ENCODE measurements around the gene SHD.
"Not testable (repeated sequence)": the region's sequence is repeated elsewhere in the genome, so short reads cannot be mapped to it uniquely, and the experiment has no call there.

The SHD gene
- total RNA-seq = 0 to 0.25 (median 0.10) reads per million in 9 experiments

DNA sequence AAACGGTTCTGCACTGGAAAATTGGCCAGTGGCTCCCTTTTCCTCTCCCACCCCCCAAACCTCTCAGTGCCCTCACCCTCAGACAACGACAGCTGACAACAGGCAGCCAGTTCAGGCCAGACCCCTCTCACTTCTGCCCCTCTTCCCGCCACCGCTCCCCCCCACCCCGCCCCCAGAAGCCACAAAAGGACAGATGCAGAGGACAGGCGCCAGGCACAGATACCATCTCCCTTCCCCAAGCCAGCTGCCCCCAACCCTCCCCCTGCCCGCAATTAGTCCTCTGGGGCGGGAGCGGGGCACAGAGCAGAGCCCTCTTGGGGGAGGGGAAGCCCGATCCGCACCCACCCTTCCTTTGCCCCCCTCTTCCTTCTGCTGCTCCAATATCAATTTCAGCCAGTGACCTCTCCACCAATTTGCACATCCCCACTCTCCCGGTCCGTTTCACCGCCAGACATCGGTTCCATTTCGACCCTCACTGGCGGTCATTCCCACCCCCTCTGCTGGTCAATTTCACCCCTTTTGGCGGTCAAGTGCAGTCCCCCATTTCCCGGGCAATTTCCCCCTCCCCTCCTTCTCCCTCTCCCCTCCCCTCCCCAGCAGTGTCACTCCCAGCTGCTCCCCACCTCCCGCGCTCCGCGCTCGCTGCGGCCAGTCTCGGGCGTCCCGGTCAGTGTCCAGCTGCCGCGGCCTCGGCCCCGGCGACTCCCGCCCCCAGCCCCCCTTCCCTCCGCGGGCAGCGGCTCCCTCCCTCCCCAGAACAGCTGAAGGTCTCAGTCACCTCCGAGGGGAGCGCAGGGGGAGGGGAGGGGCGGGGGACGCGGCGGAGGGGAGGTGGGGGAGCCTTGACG is at the start of gene SHD:
Gene SHD (plus strand): TSS at position 848 of the 848 bp plus-strand sequence. CDS start 798 bp downstream, outside the sequence.
- DNase-seq (no peak), ATAC-seq (replicated peaks) (no peak)
- no peaks in the 10 kb centered on the region for H3K9me3 Mint-ChIP-seq
- peaks cover 0 to 3% of the 10 kb centered on the region in 2 donors for H3K4me1 Mint-ChIP-seq (ENCODE audit: low read depth in 2 of 2)
- peak within 1 kb of the TSS; percentile 11 to 71 for H3K4me3 Mint-ChIP-seq
- H3K27me3 Mint-ChIP-seq = peaks cover 11 to 44% of the 10 kb centered on the region in 2 donors
- no peaks in the 10 kb centered on the region for H3K36me3 Mint-ChIP-seq (ENCODE audit: insufficient read depth)
- H3K27ac Mint-ChIP-seq = no peak within 1 kb of the TSS

DNA sequence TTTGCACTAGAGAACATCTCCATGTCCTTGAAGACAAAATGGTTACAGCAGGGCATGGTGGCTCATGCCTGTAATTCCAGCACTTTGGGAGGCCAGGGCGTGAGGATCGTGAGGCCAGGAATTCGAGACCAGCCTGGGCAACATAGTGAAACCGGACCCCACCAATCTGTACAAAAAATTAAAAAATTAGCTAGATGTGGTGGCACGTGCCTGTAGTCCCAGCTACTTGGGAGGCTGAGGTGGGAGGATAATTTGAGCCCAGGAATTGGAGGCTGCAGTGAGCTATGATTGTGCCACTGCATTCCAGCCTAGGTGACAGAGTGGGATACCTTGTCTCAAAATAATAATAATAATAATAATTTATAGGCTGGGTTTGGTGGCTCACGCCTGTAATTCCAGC is 48.8 kb upstream of the SHD start:
- H3K36me3 Mint-ChIP-seq (ENCODE audit: insufficient read depth); H3K4me3 Mint-ChIP-seq; H3K27ac Mint-ChIP-seq; DNase-seq; H3K4me1 Mint-ChIP-seq (ENCODE audit: low read depth in 2 of 2); H3K9me3 Mint-ChIP-seq; ATAC-seq (replicated peaks): not testable (repeated sequence)
- H3K27me3 Mint-ChIP-seq = peaks cover 21 to 23% of the 10 kb centered on the region in 2 donors

DNA sequence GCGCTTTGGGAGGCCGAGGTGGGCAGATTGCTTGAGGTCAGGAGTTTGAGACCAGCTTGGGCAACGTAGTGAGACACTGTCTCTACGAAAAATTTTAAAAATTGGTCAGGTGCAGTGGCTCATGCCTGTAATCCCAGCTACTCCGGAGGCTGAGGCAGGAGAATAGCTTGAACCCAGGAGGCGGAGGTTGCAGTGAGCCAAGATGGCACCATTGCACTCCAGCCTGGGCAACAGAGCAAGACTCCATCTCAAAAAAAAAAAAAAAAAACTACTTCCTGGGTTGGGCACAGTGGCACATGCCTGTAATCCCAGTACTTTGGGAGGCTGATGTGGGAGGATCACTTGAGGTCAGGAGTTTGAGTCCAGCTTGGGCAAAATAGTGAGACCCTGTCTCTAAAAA is 47.5 kb upstream of the SHD start:
- H3K4me3 Mint-ChIP-seq; ATAC-seq (replicated peaks); H3K9me3 Mint-ChIP-seq; H3K27ac Mint-ChIP-seq; H3K36me3 Mint-ChIP-seq (ENCODE audit: insufficient read depth); DNase-seq; H3K4me1 Mint-ChIP-seq (ENCODE audit: low read depth in 2 of 2): not testable (repeated sequence)
- H3K27me3 Mint-ChIP-seq = peaks cover 18 to 25% of the 10 kb centered on the region in 2 donors

DNA sequence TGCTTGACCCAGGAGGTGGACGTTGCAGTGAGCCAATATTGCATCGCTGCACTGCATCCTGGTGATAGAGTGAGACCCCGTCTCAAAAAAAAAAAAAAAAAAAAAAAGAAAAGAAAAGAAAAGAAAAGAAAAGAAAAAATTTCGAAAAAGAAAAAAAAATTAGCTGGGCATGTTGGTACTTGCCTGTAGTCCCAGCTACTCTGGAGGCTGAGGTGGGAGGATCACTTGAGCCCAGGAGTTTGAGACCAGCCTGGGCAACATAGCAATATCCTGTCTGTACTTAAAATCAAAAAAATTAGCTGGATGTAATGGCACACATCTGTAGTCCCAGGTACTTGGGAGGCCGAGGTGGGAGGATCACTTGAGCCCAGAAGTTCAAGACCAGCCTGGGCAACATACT is 46.9 kb upstream of the SHD start:
- H3K9me3 Mint-ChIP-seq; DNase-seq; H3K36me3 Mint-ChIP-seq (ENCODE audit: insufficient read depth); H3K27ac Mint-ChIP-seq; H3K4me3 Mint-ChIP-seq; H3K4me1 Mint-ChIP-seq (ENCODE audit: low read depth in 2 of 2); ATAC-seq (replicated peaks): not testable (repeated sequence)
- peaks cover 16 to 32% of the 10 kb centered on the region in 2 donors for H3K27me3 Mint-ChIP-seq

- Mint-ChIP-seq H3K27me3 (peaks cover 16 to 32% of the 10 kb centered on the region in 2 donors), H3K9me3 (no peaks in the 10 kb centered on the region), H3K27ac (no peak overlapping the region), H3K4me3 (no peak overlapping the region), H3K36me3 (ENCODE audit: insufficient read depth) (peaks cover 3% of the 10 kb centered on the region), H3K4me1 (ENCODE audit: low read depth in 2 of 2) (peaks cover 0 to 5% of the 10 kb centered on the region in 2 donors)
- DNase-seq = no peak
- no peak for ATAC-seq (replicated peaks)
These were observed 46.3 kb upstream of the SHD start for GRCh38 chr19:4232614-4233281.

DNA sequence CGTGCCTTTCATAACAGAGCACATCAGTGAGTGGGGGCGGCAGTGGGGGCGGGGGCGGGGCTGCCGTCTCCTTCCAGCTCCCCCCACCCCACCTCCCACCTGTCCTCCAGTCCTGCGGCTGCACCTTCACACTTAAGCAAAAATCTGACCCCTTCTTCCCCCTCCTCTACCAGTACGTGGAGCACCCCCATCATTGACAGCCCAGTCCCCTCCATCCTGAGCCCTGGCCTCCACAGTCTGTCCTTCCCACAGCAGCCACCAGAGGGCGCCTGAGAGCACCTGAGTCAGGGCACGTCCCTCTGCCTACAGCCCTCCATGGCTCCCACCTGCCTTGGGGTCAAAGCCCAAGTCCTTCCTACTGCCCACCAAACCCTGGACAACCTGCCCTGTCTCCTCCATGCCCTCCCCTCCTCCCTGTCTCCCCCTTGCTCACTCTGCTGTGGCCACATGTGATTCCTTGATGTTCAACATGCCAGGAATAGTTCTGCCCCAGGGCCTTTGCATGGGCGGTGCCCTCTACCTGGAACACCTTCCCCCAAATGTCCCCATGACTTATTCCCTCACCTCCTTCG is 45.7 kb upstream of the SHD start:
- Mint-ChIP-seq H3K9me3 (no peaks in the 10 kb centered on the region), H3K36me3 (ENCODE audit: insufficient read depth) (peaks cover 3% of the 10 kb centered on the region), H3K4me1 (ENCODE audit: low read depth in 2 of 2) (peaks cover 0 to 5% of the 10 kb centered on the region in 2 donors), H3K27me3 (peaks cover 16 to 32% of the 10 kb centered on the region in 2 donors), H3K4me3 (no peak overlapping the region), H3K27ac (no peak overlapping the region)
- ATAC-seq (replicated peaks) (peak; percentile 61), DNase-seq (peak; percentile 60 to 64 (median 64))

DNA sequence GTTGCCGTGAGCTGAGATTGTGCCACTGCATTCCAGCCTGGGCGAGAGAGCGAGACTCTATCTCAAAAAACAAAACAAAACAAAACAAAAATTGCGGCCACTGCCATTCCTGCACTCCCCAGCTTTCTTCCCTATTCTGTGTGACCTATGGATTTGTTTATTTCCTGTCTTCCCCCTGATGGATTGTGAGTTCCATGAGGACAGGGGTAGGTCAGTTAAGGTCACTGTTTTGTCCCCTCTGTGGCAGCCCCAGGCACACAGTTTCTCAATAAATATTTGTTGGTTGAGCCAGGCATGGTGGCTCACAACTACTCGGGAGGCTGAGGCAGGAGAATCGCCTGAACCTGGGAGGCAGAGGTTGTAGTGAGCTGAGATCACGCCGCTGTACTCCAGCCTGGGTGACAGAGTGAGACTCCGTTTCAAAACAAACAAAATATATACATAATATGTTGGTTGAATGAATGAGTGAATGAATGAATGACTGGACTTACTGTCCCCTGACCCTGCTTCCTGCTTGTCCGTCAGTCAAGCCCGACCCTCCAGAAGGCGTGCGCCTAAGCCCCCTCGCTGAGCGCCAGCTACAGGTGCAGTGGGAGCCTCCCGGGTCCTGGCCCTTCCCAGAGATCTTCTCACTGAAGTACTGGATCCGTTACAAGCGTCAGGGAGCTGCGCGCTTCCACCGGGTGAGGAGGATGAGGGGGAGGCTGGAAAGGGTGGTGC is 44.8 kb upstream of the SHD start:
- no peak for DNase-seq
- H3K27me3 Mint-ChIP-seq = peaks cover 16 to 32% of the 10 kb centered on the region in 2 donors
- peaks cover 3% of the 10 kb centered on the region for H3K36me3 Mint-ChIP-seq (ENCODE audit: insufficient read depth)
- no peak overlapping the region for H3K4me3 Mint-ChIP-seq
- H3K27ac Mint-ChIP-seq = no peak overlapping the region
- H3K9me3 Mint-ChIP-seq = no peaks in the 10 kb centered on the region
- no peak for ATAC-seq (replicated peaks)
- H3K4me1 Mint-ChIP-seq (ENCODE audit: low read depth in 2 of 2) = peaks cover 0 to 5% of the 10 kb centered on the region in 2 donors

DNA sequence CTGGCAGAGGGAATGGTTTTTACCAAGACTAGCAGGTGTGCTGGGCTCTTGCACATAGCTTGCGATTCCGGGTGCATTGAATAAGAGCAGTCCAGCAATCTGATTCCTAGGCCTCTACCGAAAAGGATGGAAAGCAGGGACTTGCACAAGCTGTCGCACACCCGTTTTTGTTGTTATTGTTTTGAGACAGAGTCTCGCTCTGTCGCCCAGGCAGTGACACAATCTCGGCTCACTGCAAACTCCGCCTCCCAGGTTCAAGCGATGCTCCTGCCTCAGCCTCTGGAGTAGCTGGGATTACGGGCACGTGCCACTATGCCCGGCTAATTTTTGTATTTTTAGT is 44.2 kb upstream of the SHD start:
- peaks cover 16 to 32% of the 10 kb centered on the region in 2 donors for H3K27me3 Mint-ChIP-seq
- no peaks in the 10 kb centered on the region for H3K9me3 Mint-ChIP-seq
- ATAC-seq (replicated peaks) (no peak), DNase-seq (no peak)
- H3K36me3 Mint-ChIP-seq (ENCODE audit: insufficient read depth) = peaks cover 3% of the 10 kb centered on the region
- H3K4me1 Mint-ChIP-seq (ENCODE audit: low read depth in 2 of 2) = peaks cover 0 to 5% of the 10 kb centered on the region in 2 donors
- no peak overlapping the region for H3K4me3 Mint-ChIP-seq
- no peak overlapping the region for H3K27ac Mint-ChIP-seq

- DNase-seq; H3K4me1 Mint-ChIP-seq (ENCODE audit: low read depth in 2 of 2); H3K9me3 Mint-ChIP-seq; H3K4me3 Mint-ChIP-seq; H3K36me3 Mint-ChIP-seq (ENCODE audit: insufficient read depth); ATAC-seq (replicated peaks); H3K27ac Mint-ChIP-seq: not testable (repeated sequence)
- peaks cover 16 to 40% of the 10 kb centered on the region in 2 donors for H3K27me3 Mint-ChIP-seq
These were observed 41.6 kb upstream of the SHD start for GRCh38 chr19:4237510-4237909.

DNA sequence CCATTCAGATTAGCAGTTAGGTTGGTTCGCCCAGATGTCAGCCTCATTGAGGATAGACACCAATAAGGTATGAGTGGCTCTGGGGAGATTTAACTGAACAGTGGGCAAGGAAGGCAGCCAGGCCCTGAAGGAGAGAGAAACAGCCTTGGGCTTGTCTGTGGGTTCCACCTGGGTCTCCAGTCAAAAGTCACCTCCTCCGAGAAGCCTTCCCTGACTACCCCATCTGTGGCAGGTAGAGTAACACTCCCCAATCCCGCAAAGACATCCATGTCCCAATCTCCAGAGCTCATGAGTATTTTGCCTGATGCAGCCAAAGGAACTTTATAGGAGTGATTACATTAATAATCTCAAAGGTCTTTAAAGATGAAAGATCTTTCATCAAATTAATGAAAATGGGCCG is 40.2 kb upstream of the SHD start:
- H3K27me3 Mint-ChIP-seq = peaks cover 6 to 30% of the 10 kb centered on the region in 2 donors
- no peaks in the 10 kb centered on the region for H3K36me3 Mint-ChIP-seq (ENCODE audit: insufficient read depth)
- no peaks in the 10 kb centered on the region for H3K4me1 Mint-ChIP-seq (ENCODE audit: low read depth in 2 of 2)
- DNase-seq = no peak
- no peak for ATAC-seq (replicated peaks)
- peaks cover 0 to 4% of the 10 kb centered on the region in 2 donors for H3K9me3 Mint-ChIP-seq
- H3K27ac Mint-ChIP-seq = no peak overlapping the region
- H3K4me3 Mint-ChIP-seq = no peak overlapping the region

- ATAC-seq (replicated peaks) (no peak), DNase-seq (no peak)
- Mint-ChIP-seq H3K4me1 (ENCODE audit: low read depth in 2 of 2) (peaks cover 4% of the 10 kb centered on the region in 2 donors), H3K36me3 (ENCODE audit: insufficient read depth) (peaks cover 12% of the 10 kb centered on the region), H3K27me3 (peaks cover 0 to 10% of the 10 kb centered on the region in 2 donors), H3K4me3 (no peak overlapping the region), H3K27ac (no peak overlapping the region), H3K9me3 (peaks cover 0 to 4% of the 10 kb centered on the region in 2 donors)
These were observed 37.1 kb upstream of the SHD start for GRCh38 chr19:4241824-4242430.

DNA sequence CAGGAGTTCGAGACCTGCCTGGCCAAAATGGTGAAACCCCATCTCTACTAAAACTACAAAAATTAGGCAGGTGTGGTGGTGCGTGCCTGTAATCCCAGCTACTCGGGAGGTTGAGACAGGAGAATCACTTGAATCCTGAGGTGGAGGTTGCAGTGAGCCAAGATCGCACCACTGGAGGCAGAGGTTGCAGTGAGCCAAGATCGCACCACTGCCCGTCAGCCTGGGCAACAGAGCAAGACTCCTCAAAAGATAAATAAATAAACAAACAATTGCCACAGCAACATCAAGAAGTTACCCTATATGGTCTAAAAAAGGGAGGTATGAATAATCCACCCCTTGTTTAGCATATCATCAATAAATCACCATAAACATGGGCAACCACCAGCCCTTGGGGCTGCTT is 33.1 kb upstream of the SHD start:
- Mint-ChIP-seq H3K4me1 (ENCODE audit: low read depth in 2 of 2) (peaks cover 4 to 23% of the 10 kb centered on the region in 2 donors), H3K4me3 (peak overlapping the region; percentile 87 to 91), H3K36me3 (ENCODE audit: insufficient read depth) (peaks cover 51% of the 10 kb centered on the region), H3K27ac (peak overlapping the region; percentile 99)
- not testable (repeated sequence) for H3K9me3 Mint-ChIP-seq; H3K27me3 Mint-ChIP-seq; ATAC-seq (replicated peaks); DNase-seq

Data from effector memory CD8-positive, alpha-beta T cell (primary cell).